Stimulated activated CD8-positive, alpha-beta memory T cell treated with anti-CD3 and anti-CD28 coated beads, Interleukin-2, amount 100 ng/mL, for 48 hours (primary cell): ENCODE results near the gene NKAIN4.

Source experiments
- DNase-seq, 2 donors: peaks; one replicate each; pipeline ENCODE4 v3.0.0-alpha.2; 2020; ENCODE audit warnings: low read depth in 2 of 2

NKAIN4 gene

GRCh38 chr20:63219866-63220521 lies 34.3 kb downstream of the NKAIN4 start:
- DNase-seq, result no peak

GRCh38 chr20:63219447-63219821 lies 34.8 kb downstream of the NKAIN4 start:
- DNase-seq, result no peak

GRCh38 chr20:63218701-63219446 lies 35.4 kb downstream of the NKAIN4 start:
- no peak for DNase-seq

- no peak for DNase-seq
Observed at GRCh38 chr20:63217706-63218105, 36.6 kb downstream of the NKAIN4 start.

GRCh38 chr20:63216849-63217471 lies 37.3 kb downstream of the NKAIN4 start:
- no peak for DNase-seq

GRCh38 chr20:63216041-63216848 lies 38.0 kb downstream of the NKAIN4 start, which contains the start of gene YTHDF1:
Gene YTHDF1, minus strand, starts transcription at chr20:63216131. Its CDS starts 239 bp downstream, at chr20:63215892.
- DNase-seq, result peak; percentile 94 to 96

GRCh38 chr20:63215101-63216040 lies 38.9 kb downstream of the NKAIN4 start:
- DNase-seq, result no peak

- no peak for DNase-seq
Observed at GRCh38 chr20:63214514-63214913, 39.7 kb downstream of the NKAIN4 start.

- DNase-seq, result no peak
Observed at GRCh38 chr20:63212792-63213191, 41.5 kb downstream of the NKAIN4 start.

- no peak for DNase-seq
Observed at GRCh38 chr20:63212393-63212730, 41.9 kb downstream of the NKAIN4 start.

GRCh38 chr20:63210011-63210605 lies 44.2 kb downstream of the NKAIN4 start:
- no peak for DNase-seq

- DNase-seq, result no peak
Observed at GRCh38 chr20:63208346-63208909, 45.8 kb downstream of the NKAIN4 start.

GRCh38 chr20:63206878-63207277 lies 47.4 kb downstream of the NKAIN4 start:
- no peak for DNase-seq

GRCh38 chr20:63205896-63206295 lies 48.4 kb downstream of the NKAIN4 start:
- no peak for DNase-seq

- DNase-seq, result no peak
Observed at GRCh38 chr20:63204362-63204761, 49.9 kb downstream of the NKAIN4 start.

- DNase-seq, result no peak
Observed at GRCh38 chr20:63202811-63203526, 51.3 kb downstream of the NKAIN4 start.

GRCh38 chr20:63202021-63202420 lies 52.2 kb downstream of the NKAIN4 start:
- no peak for DNase-seq

- no peak for DNase-seq
Observed at GRCh38 chr20:63198606-63199005, 55.7 kb downstream of the NKAIN4 start.

- DNase-seq, result no peak
Observed at GRCh38 chr20:63196768-63197470, 57.3 kb downstream of the NKAIN4 start.
